Measurements from ENCODE around the gene SNTG2. TPM values are rescaled to one million over a fixed set of nuclear protein-coding genes. Genes with fewer than 3 reads are reported as not detected.

Gene SNTG2
- total and polyA plus RNA-seq, 2 of the 13 experiments (the other 11 are each of a cell fraction or from before 2014, with no cell fraction given) = not detected

- no peak for TF ChIP-seq ZBTB10 (CRISPR knock-in tag; IDR thresholded peaks at IDR 0.05; ENCODE audit: borderline replicate concordance)
Observed at GRCh38 chr2:1192121-1192520, 241.5 kb downstream of the SNTG2 start (continued).

DNA sequence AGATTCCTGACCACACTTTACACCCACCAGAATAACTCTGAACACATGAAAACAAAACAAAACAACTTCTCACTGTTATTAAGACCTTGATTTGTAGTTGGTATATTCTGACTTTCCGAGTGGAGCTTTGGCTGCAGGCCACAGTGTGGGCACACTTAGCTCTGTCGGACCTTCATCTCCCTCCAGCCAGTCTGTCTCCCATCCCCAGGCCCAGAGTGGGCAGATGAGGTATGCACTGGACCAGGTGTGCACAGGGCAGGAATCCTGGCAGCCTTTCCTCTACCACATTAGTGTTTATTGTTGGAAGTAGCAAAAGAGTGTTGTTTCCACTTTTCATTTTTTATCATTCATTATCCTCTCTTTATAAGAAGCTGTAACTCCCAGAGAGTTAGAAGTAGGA is 243.2 kb downstream of the SNTG2 start:
- Histone ChIP-seq H3K27ac (ENCODE audit: extremely low read length, insufficient read depth, low read length) (no peak overlapping the region), H3K36me3 (replicated peaks in 1 of 2; ENCODE audit: control insufficient read depth in 1 of 2, insufficient read depth in 2 of 2, low read length in 2 of 2) (no peaks in the 10 kb centered on the region), H3K79me2 (ENCODE audit: insufficient read depth, low read length) (no peaks in the 10 kb centered on the region), H3K9me3 (ENCODE audit: low read length) (peaks cover 13% of the 10 kb centered on the region; the same call in 1 of the 2 replicates), H3K4me3 (replicated peaks in 1 of 3; ENCODE audit: insufficient read depth in 1 of 3, low read depth in 2 of 3, low read length in 3 of 3) (no peak overlapping the region), H3K27me3 (ENCODE audit: control insufficient read depth in 1 of 2, insufficient read depth in 2 of 2, low read length in 2 of 2) (no peaks in the 10 kb centered on the region), H3K9ac (ENCODE audit: insufficient read depth, low read depth, low read length) (no peak overlapping the region), H3K4me2 (ENCODE audit: low read depth, low read length) (no peak overlapping the region), H2AFZ (ENCODE audit: low read length) (no peak overlapping the region), H4K20me1 (ENCODE audit: insufficient read depth, low read length) (no peaks in the 10 kb centered on the region), H3K4me1 (ENCODE audit: insufficient read depth, low read length) (no peaks in the 10 kb centered on the region)
- intact Hi-C loops (cut with micrococcal nuclease; ENCODE audit: unreplicated experiment) = no loop called here
- in situ Hi-C loops (cut with HindIII; ENCODE audit: extremely low pct_ligation_motif_present, low pct_unique_long_range_greater_than_20kb) = no loop called here
- TF ChIP-seq REPIN1 (CRISPR knock-in tag; IDR thresholded peaks at IDR 0.05; ENCODE audit: borderline replicate concordance, low read depth) = no peak
- TF ChIP-seq ZNF878 (CRISPR knock-in tag; IDR thresholded peaks at IDR 0.05) = no peak
- TF ChIP-seq SMAD3 (CRISPR knock-in tag; IDR thresholded peaks at IDR 0.05) = no peak
- TF ChIP-seq RAD21 (CRISPR knock-in tag; IDR thresholded peaks at IDR 0.05) = no peak
- no peak for TF ChIP-seq MATR3 (CRISPR knock-in tag; IDR thresholded peaks at IDR 0.05)
- no peak for TF ChIP-seq ZNF720 (CRISPR knock-in tag; IDR thresholded peaks at IDR 0.05)
- no peak for TF ChIP-seq ELF1 (CRISPR knock-in tag; IDR thresholded peaks at IDR 0.05)
- TF ChIP-seq, protein P1, sequence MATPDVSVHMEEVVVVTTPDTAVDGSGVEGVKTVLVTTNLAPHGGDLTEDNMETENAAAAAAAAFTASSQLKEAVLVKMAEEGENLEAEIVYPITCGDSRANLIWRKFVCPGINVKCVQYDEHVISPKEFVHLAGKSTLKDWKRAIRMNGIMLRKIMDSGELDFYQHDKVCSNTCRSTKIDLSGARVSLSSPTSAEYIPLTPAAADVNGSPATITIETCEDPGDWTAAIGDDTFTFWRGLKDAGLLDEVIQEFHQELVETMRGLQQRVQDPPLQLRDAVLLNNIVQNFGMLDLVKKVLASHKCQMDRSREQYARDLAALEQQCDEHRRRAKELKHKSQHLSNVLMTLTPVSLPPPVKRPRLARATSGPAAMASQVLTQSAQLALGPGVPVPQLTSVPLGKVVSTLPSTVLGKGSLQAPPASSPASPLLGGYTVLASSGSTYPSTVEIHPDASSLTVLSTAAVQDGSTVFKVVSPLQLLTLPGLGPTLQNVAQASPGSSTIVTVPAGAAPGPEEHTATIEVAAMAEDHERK (CRISPR knock-in tag; IDR thresholded peaks at IDR 0.05; ENCODE audit: low read depth) = no peak
- no peak for TF ChIP-seq ZNF512 (CRISPR knock-in tag; IDR thresholded peaks at IDR 0.05)
- TF ChIP-seq, protein P2, sequence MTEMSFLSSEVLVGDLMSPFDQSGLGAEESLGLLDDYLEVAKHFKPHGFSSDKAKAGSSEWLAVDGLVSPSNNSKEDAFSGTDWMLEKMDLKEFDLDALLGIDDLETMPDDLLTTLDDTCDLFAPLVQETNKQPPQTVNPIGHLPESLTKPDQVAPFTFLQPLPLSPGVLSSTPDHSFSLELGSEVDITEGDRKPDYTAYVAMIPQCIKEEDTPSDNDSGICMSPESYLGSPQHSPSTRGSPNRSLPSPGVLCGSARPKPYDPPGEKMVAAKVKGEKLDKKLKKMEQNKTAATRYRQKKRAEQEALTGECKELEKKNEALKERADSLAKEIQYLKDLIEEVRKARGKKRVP (CRISPR knock-in tag; IDR thresholded peaks at IDR 0.05) = no peak
- ATAC-seq = no peak
- CTCF ChIA-PET (ENCODE audit: low intra/inter-chr PET ratio, low total read pairs) = no interaction called here
- WGBS (ENCODE audit: low lambda C conversion rate) = 4% methylated on average over 2 of the region's 2 CpGs
- FAIRE-seq = no peak
- BruUV-seq (replicated peaks) = no TSS peak
- DNase-seq (ENCODE audit: low spot score) = no peak
- POLR2A ChIA-PET = no interaction called here
